GM19238 (cell line): Measurements from ENCODE around the gene TBX3.

Experiments used
- DNase-seq: peaks from one replicate; pipeline ENCODE4 v3.0.0; 2011; ENCODE audit warnings: low spot score; ENCODE audit not compliant: insufficient read length

The TBX3 gene

DNA sequence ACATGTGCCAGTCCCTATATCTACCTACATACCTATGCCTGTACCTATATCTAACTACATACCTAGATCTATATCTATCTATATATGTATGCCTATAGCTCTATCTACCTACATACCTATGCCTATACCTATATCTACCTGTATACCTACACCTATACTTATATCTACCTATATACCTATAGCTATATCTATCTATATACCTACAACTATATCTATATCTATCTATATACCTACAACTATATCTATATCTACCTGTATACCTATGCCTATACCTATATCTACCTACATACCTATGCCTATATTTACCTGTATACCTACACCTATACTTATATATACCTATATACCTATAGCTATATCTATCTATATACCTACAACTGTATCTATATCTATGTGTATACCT, 56.6 kb downstream of the TBX3 start:
- no peak for DNase-seq

GRCh38 chr12:114625294-114625851, 58.6 kb downstream of the TBX3 start:
- peak; percentile 19 for DNase-seq

DNA sequence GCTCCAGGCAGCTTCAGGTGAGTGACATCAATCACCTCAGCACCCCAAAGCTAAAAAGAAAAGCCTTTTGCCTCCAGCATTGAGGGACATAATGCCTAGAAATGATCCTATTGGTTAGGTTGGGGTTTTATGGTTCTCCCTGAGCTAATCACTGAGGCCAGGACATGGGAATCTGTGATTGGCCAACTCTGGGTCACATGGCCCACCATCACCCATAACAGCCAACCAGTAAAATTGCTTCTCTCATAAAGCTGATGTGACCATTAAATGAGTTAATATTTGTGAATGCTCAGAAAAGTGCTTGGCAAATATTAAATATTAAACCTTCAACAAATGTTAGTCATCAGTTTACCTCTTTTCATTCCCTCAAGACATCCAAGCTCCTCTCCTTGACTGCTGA, 60.2 kb downstream of the TBX3 start:
- DNase-seq = no peak
